Liver (tissue), 9 donors: ENCODE results near the gene ADAMTS15. TPM values are rescaled to one million over a fixed set of nuclear protein-coding genes. Genes with fewer than 3 reads are reported as not detected.

Source experiments
- DNase-seq: peaks from one replicate; pipeline ENCODE4 v3.0.0-alpha.2; 2017; ENCODE audit warnings: low spot score
- H3K27ac ChIP-seq, 2 donors: one replicate each; pipeline ENCODE4 v1.7.0; 2013; ENCODE audit warnings: inconsistent platforms in 2 of 2, low read length in 2 of 2, control low read depth in 1 of 2, low read depth in 1 of 2, mild to moderate bottlenecking in 1 of 2
- H3K27me3 ChIP-seq, 4 donors: one replicate each; pipeline versions ENCODE4 v1.6.1 to v1.7.0; 2013; ENCODE audit warnings: low read length in 3 of 4, inconsistent platforms in 1 of 4, mild to moderate bottlenecking in 1 of 4, moderate library complexity in 1 of 4; ENCODE audit not compliant: control insufficient read depth in 4 of 4, insufficient read depth in 4 of 4
- H3K36me3 ChIP-seq, 4 donors: one replicate each; pipeline versions ENCODE4 v1.6.1 to v1.7.0; 2013; ENCODE audit warnings: low read length in 3 of 4, mild to moderate bottlenecking in 3 of 4, low read depth in 1 of 4, moderate library complexity in 1 of 4; ENCODE audit not compliant: control insufficient read depth in 4 of 4, insufficient read depth in 3 of 4
- H3K4me1 ChIP-seq, 4 donors: one replicate each; pipeline versions ENCODE4 v1.6.1 to v1.7.0; 2013; ENCODE audit warnings: low read length in 3 of 4, mild to moderate bottlenecking in 3 of 4, moderate library complexity in 1 of 4; ENCODE audit not compliant: control insufficient read depth in 4 of 4, insufficient read depth in 4 of 4
- H3K4me3 ChIP-seq, 3 donors: one replicate each; pipeline versions ENCODE4 v1.6.1 to v1.7.0; 2013; ENCODE audit warnings: low read length in 3 of 3, control low read depth in 1 of 3, low read depth in 1 of 3, mild to moderate bottlenecking in 1 of 3
- H3K9ac ChIP-seq, 2 donors: one replicate each; pipeline ENCODE4 v1.7.0; 2013; ENCODE audit warnings: low read length in 2 of 2, mild to moderate bottlenecking in 2 of 2, moderate library complexity in 2 of 2, control low read depth in 1 of 2, low read depth in 1 of 2
- H3K9me3 ChIP-seq, 4 donors: one replicate each; pipeline versions ENCODE4 v1.6.1 to v1.7.0; 2013; ENCODE audit warnings: low read length in 3 of 4; ENCODE audit not compliant: control insufficient read depth in 4 of 4
- EGR1 ChIP-seq, 2 donors: IDR thresholded peaks; 2 replicates each; pipeline ENCODE4 v1.6.1; 2016 to 2018; ENCODE audit warnings: antibody characterized with exemption in 2 of 2, low read depth in 2 of 2
- FOXA1 ChIP-seq: IDR thresholded peaks from 2 replicates; pipeline ENCODE4 v1.6.1; 2016; ENCODE audit warnings: antibody characterized with exemption
- FOXA2 ChIP-seq: IDR thresholded peaks from 2 replicates; pipeline ENCODE4 v1.6.1; 2016; ENCODE audit warnings: antibody characterized with exemption
- HNF4A ChIP-seq, 2 donors: conservative IDR thresholded peaks; 2 replicates each; pipeline ENCODE4 v1.6.1; 2016; ENCODE audit warnings: antibody characterized with exemption in 2 of 2, mild to moderate bottlenecking in 2 of 2
- HNF4G ChIP-seq: IDR thresholded peaks from 2 replicates; pipeline ENCODE4 v1.6.1; 2016; ENCODE audit warnings: antibody characterized with exemption
- JUND ChIP-seq, 2 donors: IDR thresholded peaks; 2 replicates each; pipeline ENCODE4 v1.6.1; 2016; ENCODE audit warnings: antibody characterized with exemption in 2 of 2
- NR2F2 ChIP-seq: IDR thresholded peaks from 2 replicates; pipeline ENCODE4 v1.6.1; 2016; ENCODE audit warnings: antibody characterized with exemption
- RXRA ChIP-seq, 2 donors: IDR thresholded peaks; 2 replicates each; pipeline ENCODE4 v1.6.1; 2017 to 2018; ENCODE audit warnings: antibody characterized with exemption in 2 of 2, mild to moderate bottlenecking in 1 of 2
- SP1 ChIP-seq: IDR thresholded peaks from 2 replicates; pipeline ENCODE4 v1.6.1; 2018; ENCODE audit warnings: antibody characterized with exemption, mild to moderate bottlenecking
- TAF1 ChIP-seq: conservative IDR thresholded peaks from 2 replicates; pipeline ENCODE4 v1.6.1; 2016; ENCODE audit warnings: antibody characterized with exemption, mild to moderate bottlenecking
- YY1 ChIP-seq: IDR thresholded peaks from 2 replicates; pipeline ENCODE4 v1.6.1; 2016; ENCODE audit warnings: antibody characterized with exemption, mild to moderate bottlenecking
- WGBS: extraction: QIAGEN DNeasy Blood & Tissue Kit; methylation state at CpG from one replicate; pipeline ENCODE4 v1.1.7; 2013; 5-methylcytosine and 5-hydroxymethylcytosine counted together
- polyA plus RNA-seq, 2 donors: library from polyadenylated mRNA; stranded (reverse) in 1 of 2; unstranded in 1 of 2; fragments of 200-250 nt in 1 of 2; fragments of >200 nt in 1 of 2; fragmentation: Nextera tagmentation in 1 of 2; extraction: Ambion mirVana in 1 of 2; gene quantifications; one replicate each; pipeline versions ENCODE4 v1.2.1 to v1.2.3, GENCODE V29; 2013 to 2015
- total RNA-seq, 2 donors: library from RNA; depleted of rRNA; stranded (reverse); fragments of >200 nt; gene quantifications; one replicate each; pipeline ENCODE4 v1.2.3, GENCODE V29; 2014
- TF ChIP-seq, protein P1 (sequence below): IDR thresholded peaks from 2 replicates; pipeline ENCODE4 v1.6.1; 2016; ENCODE audit warnings: antibody characterized with exemption
- TF ChIP-seq, protein P2 (sequence below): fragments of 150-350 bp; IDR thresholded peaks from 2 replicates; pipeline ENCODE4 v1.5.1; 2017; ENCODE audit warnings: improper control_type of control experiment, low read depth, low read length; ENCODE audit not compliant: missing input control
- TF ChIP-seq, protein P3 (sequence below): IDR thresholded peaks from 2 replicates; pipeline ENCODE4 v1.6.1; 2016; ENCODE audit warnings: antibody characterized with exemption
- TF ChIP-seq, protein P4 (sequence below): IDR thresholded peaks from 2 replicates; pipeline ENCODE4 v1.6.1; 2016; ENCODE audit warnings: antibody characterized with exemption
- TF ChIP-seq, protein P5 (sequence below): IDR thresholded peaks from 2 replicates; pipeline ENCODE4 v1.6.1; 2016; ENCODE audit warnings: antibody characterized with exemption, mild to moderate bottlenecking
- donor health status: healthy.
- donor health status: healthy.
- donor health status: healthy.
- donor health status: healthy.
- donor health status: healthy.

The ADAMTS15 gene
- total and polyA plus RNA-seq, 4 donors: 0.06 to 1.3 (median 0.77) TPM

DNA sequence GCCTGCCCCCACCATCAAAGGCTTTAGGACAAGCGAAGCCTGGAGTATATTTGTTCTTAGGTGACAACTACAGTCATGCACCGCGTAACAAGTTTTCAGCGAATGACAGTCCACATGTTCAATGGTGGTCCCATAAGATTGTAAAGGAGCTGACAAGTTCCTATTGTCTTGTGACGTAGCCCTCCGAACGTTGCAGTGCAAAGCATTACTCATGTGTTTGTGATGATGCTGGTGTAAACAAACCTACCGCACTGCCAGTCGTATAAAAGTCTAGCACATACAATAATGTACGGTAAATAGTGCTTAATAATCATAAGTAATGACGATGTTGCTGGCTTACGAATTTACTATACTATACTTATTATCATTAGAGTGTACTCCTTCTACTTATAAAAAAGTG is 41.3 kb downstream of the ADAMTS15 start:
- Histone ChIP-seq H3K4me1 (no peaks in the 10 kb centered on the region), H3K36me3 (no peaks in the 10 kb centered on the region), H3K27ac (no peak overlapping the region), H3K27me3 (peaks cover 0 to 2% (median 0%) of the 10 kb centered on the region in 4 donors), H3K4me3 (no peak overlapping the region), H3K9me3 (no peaks in the 10 kb centered on the region), H3K9ac (no peak overlapping the region)
- WGBS: 89% methylated on average over 12 of the region's 12 CpGs
- DNase-seq: no peak
- no peak for TF ChIP-seq TAF1
- TF ChIP-seq JUND (IDR thresholded peaks at IDR 0.05): no peak
- TF ChIP-seq, protein P1, sequence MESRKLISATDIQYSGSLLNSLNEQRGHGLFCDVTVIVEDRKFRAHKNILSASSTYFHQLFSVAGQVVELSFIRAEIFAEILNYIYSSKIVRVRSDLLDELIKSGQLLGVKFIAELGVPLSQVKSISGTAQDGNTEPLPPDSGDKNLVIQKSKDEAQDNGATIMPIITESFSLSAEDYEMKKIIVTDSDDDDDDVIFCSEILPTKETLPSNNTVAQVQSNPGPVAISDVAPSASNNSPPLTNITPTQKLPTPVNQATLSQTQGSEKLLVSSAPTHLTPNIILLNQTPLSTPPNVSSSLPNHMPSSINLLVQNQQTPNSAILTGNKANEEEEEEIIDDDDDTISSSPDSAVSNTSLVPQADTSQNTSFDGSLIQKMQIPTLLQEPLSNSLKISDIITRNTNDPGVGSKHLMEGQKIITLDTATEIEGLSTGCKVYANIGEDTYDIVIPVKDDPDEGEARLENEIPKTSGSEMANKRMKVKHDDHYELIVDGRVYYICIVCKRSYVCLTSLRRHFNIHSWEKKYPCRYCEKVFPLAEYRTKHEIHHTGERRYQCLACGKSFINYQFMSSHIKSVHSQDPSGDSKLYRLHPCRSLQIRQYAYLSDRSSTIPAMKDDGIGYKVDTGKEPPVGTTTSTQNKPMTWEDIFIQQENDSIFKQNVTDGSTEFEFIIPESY: no peak
- TF ChIP-seq, protein P2, sequence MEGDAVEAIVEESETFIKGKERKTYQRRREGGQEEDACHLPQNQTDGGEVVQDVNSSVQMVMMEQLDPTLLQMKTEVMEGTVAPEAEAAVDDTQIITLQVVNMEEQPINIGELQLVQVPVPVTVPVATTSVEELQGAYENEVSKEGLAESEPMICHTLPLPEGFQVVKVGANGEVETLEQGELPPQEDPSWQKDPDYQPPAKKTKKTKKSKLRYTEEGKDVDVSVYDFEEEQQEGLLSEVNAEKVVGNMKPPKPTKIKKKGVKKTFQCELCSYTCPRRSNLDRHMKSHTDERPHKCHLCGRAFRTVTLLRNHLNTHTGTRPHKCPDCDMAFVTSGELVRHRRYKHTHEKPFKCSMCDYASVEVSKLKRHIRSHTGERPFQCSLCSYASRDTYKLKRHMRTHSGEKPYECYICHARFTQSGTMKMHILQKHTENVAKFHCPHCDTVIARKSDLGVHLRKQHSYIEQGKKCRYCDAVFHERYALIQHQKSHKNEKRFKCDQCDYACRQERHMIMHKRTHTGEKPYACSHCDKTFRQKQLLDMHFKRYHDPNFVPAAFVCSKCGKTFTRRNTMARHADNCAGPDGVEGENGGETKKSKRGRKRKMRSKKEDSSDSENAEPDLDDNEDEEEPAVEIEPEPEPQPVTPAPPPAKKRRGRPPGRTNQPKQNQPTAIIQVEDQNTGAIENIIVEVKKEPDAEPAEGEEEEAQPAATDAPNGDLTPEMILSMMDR: no peak
- no peak for TF ChIP-seq RXRA (IDR thresholded peaks at IDR 0.05)
- no peak for TF ChIP-seq EGR1 (IDR thresholded peaks at IDR 0.05; ENCODE audit: low read depth in 2 of 2)
- TF ChIP-seq FOXA2: no peak
- no peak for TF ChIP-seq HNF4A (conservative IDR thresholded peaks at IDR 0.05)
- no peak for TF ChIP-seq YY1
- no peak for TF ChIP-seq FOXA1
- TF ChIP-seq, protein P3, sequence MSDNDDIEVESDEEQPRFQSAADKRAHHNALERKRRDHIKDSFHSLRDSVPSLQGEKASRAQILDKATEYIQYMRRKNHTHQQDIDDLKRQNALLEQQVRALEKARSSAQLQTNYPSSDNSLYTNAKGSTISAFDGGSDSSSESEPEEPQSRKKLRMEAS: no peak
- no peak for TF ChIP-seq SP1
- TF ChIP-seq HNF4G: no peak
- TF ChIP-seq NR2F2: no peak
- TF ChIP-seq, protein P4, sequence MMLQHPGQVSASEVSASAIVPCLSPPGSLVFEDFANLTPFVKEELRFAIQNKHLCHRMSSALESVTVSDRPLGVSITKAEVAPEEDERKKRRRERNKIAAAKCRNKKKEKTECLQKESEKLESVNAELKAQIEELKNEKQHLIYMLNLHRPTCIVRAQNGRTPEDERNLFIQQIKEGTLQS: no peak
- TF ChIP-seq, protein P5, sequence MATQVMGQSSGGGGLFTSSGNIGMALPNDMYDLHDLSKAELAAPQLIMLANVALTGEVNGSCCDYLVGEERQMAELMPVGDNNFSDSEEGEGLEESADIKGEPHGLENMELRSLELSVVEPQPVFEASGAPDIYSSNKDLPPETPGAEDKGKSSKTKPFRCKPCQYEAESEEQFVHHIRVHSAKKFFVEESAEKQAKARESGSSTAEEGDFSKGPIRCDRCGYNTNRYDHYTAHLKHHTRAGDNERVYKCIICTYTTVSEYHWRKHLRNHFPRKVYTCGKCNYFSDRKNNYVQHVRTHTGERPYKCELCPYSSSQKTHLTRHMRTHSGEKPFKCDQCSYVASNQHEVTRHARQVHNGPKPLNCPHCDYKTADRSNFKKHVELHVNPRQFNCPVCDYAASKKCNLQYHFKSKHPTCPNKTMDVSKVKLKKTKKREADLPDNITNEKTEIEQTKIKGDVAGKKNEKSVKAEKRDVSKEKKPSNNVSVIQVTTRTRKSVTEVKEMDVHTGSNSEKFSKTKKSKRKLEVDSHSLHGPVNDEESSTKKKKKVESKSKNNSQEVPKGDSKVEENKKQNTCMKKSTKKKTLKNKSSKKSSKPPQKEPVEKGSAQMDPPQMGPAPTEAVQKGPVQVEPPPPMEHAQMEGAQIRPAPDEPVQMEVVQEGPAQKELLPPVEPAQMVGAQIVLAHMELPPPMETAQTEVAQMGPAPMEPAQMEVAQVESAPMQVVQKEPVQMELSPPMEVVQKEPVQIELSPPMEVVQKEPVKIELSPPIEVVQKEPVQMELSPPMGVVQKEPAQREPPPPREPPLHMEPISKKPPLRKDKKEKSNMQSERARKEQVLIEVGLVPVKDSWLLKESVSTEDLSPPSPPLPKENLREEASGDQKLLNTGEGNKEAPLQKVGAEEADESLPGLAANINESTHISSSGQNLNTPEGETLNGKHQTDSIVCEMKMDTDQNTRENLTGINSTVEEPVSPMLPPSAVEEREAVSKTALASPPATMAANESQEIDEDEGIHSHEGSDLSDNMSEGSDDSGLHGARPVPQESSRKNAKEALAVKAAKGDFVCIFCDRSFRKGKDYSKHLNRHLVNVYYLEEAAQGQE: no peak
